Uterus (tissue), 4 donors: ENCODE measurements around the gene NDC1. TPM values are rescaled to one million over a fixed set of nuclear protein-coding genes. Genes with fewer than 3 reads are reported as not detected.

Experiments
- DNase-seq, 2 donors: peaks; one replicate each; pipeline ENCODE4 v3.0.0-alpha.2; 2019 to 2020
- H3K27ac ChIP-seq, 2 donors: fragments of 200-600 bp; sonication (generic); 1 replicate in 1 of 2; 2 replicates in 1 of 2; pipeline ENCODE4 v1.5.1; 2016 to 2018
- H3K27me3 ChIP-seq, 2 donors: fragments of 200-600 bp; sonication (generic); one replicate each; pipeline ENCODE4 v1.5.1; 2018 to 2019; ENCODE audit warnings: control low read depth in 1 of 2
- H3K36me3 ChIP-seq, 2 donors: fragments of 200-600 bp; sonication (generic); one replicate each; pipeline ENCODE4 v1.5.1; 2019; ENCODE audit warnings: control low read depth in 1 of 2
- H3K4me1 ChIP-seq, 2 donors: fragments of 200-600 bp; sonication (generic); one replicate each; pipeline ENCODE4 v1.5.1; 2018 to 2019; ENCODE audit warnings: control low read depth in 1 of 2
- H3K4me3 ChIP-seq, 2 donors: fragments of 200-600 bp; sonication (generic); 1 replicate in 1 of 2; 2 replicates in 1 of 2; pipeline ENCODE4 v1.5.1; 2018 to 2019; ENCODE audit warnings: mild to moderate bottlenecking in 1 of 2
- H3K9me3 ChIP-seq, 2 donors: fragments of 200-600 bp; sonication (generic); one replicate each; pipeline ENCODE4 v1.5.1; 2019; ENCODE audit warnings: control low read depth in 1 of 2
- POLR2A ChIP-seq, 2 donors: fragments of 450-650 bp; IDR thresholded peaks; one replicate each; pipeline ENCODE4 v1.6.1; 2016; ENCODE audit warnings: antibody characterized with exemption in 2 of 2, mild to moderate bottlenecking in 1 of 2, moderate library complexity in 1 of 2
- intact Hi-C: fragments of 100-400 bp; cut with DNase I; formaldehyde crosslinking; loops from one replicate; pipeline ENCODE4 v1.15.1; 2023; ENCODE audit warnings: low total_unique reads
- total RNA-seq, 4 donors: library from RNA; depleted of rRNA in 3 of 4; stranded (reverse); fragments of >200 nt in 3 of 4; gene quantifications; one replicate each; pipeline versions ENCODE4 v1.1.0 to v1.2.4, GENCODE V29; 2014 to 2023
- TF ChIP-seq, protein P1 (sequence below), 4 experiments: fragments of 200-600 bp in 2 of 4; fragments of 450-650 bp in 2 of 4; sonication (generic) in 2 of 4; IDR thresholded peaks; one replicate each; pipeline ENCODE4 v1.5.1; 2016 to 2019; ENCODE audit warnings: antibody characterized with exemption in 4 of 4, mild to moderate bottlenecking in 2 of 4, moderate library complexity in 1 of 4
- donor health status: DM: yes; HTN: yes; CAD: no.

NDC1 gene
- total RNA-seq, 4 donors from 2014 or later = 6.1 to 41.8 (median 16.8) TPM

DNA sequence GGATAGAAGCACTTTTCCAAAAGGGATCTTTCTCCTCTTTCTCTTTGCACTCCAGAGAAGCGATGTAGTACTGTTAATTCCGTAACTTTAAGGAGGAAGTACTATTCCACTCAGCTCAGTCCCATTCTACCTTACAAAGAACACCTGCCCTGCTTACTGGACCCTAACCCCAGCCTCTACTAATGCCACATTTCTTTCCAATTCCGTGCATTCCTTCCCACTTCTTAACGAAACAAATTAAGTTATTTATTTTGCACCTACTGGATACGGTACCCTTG, 511 bp downstream of the NDC1 start:
- H3K9me3 ChIP-seq = peaks cover 0 to 3% of the 10 kb centered on the region in 2 donors
- TF ChIP-seq, protein P1, sequence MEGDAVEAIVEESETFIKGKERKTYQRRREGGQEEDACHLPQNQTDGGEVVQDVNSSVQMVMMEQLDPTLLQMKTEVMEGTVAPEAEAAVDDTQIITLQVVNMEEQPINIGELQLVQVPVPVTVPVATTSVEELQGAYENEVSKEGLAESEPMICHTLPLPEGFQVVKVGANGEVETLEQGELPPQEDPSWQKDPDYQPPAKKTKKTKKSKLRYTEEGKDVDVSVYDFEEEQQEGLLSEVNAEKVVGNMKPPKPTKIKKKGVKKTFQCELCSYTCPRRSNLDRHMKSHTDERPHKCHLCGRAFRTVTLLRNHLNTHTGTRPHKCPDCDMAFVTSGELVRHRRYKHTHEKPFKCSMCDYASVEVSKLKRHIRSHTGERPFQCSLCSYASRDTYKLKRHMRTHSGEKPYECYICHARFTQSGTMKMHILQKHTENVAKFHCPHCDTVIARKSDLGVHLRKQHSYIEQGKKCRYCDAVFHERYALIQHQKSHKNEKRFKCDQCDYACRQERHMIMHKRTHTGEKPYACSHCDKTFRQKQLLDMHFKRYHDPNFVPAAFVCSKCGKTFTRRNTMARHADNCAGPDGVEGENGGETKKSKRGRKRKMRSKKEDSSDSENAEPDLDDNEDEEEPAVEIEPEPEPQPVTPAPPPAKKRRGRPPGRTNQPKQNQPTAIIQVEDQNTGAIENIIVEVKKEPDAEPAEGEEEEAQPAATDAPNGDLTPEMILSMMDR (IDR thresholded peaks at IDR 0.05) = no peak
- TF ChIP-seq POLR2A (IDR thresholded peaks at IDR 0.05) = no peak
- intact Hi-C loops = no loop called here
- peak overlapping the region; percentile 87 to 91 for H3K27ac ChIP-seq
- H3K27me3 ChIP-seq = no peaks in the 10 kb centered on the region
- no peaks in the 10 kb centered on the region for H3K4me1 ChIP-seq
- peak overlapping the region; percentile 53 to 97 for H3K4me3 ChIP-seq
- DNase-seq = no peak
- H3K36me3 ChIP-seq = no peaks in the 10 kb centered on the region

DNA sequence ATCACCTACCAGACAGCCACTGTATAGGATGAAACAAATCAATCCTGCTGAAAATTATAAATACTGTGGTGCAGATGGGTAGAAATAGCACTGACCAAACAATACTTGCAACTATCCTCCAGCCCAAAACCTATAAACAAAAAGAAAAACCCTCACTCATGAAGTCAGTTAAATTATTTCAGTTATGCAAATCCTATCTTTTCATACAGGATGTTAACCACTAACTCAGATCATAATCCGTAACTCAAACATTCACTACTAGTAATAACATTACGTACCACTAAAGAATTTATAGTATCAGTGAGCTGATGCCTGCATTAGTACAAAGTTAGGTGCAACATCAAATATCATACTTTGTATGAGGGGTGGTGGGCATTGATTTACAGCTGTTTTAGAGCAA, 2.6 kb downstream of the NDC1 start:
- no peak for DNase-seq
- Histone ChIP-seq H3K4me3 (no peak overlapping the region), H3K27me3 (no peaks in the 10 kb centered on the region), H3K4me1 (no peaks in the 10 kb centered on the region), H3K9me3 (no peaks in the 10 kb centered on the region), H3K36me3 (no peaks in the 10 kb centered on the region), H3K27ac (no peak overlapping the region)
- intact Hi-C loops = no loop called here
- TF ChIP-seq POLR2A (IDR thresholded peaks at IDR 0.05) = no peak
- TF ChIP-seq, protein P1 (IDR thresholded peaks at IDR 0.05) = no peak

DNA sequence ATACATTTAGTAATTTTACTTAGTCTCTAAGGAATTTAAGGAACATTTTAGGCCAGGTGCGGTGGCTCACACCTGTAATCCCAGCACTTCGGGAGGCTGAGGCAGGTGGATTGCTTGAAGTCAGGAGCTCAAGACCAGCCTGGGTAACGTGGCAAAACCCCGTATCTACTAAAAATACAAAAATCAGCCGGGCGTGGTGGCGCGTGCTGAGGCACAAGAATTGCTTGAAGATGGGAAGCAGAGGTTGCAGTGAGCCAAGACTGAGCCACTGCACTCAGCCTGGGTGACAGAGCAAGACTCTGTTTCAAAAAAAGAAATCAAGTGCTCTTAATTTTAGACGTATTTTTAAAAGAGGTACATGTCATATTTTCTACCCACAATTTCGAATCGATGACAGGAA, 3.3 kb downstream of the NDC1 start:
- DNase-seq = no peak
- TF ChIP-seq POLR2A (IDR thresholded peaks at IDR 0.05) = no peak
- TF ChIP-seq, protein P1 (IDR thresholded peaks at IDR 0.05) = no peak
- Histone ChIP-seq H3K36me3 (no peaks in the 10 kb centered on the region), H3K4me1 (no peaks in the 10 kb centered on the region), H3K27me3 (no peaks in the 10 kb centered on the region), H3K9me3 (no peaks in the 10 kb centered on the region), H3K4me3 (no peak overlapping the region), H3K27ac (no peak overlapping the region)
- intact Hi-C loops = no loop called here

DNA sequence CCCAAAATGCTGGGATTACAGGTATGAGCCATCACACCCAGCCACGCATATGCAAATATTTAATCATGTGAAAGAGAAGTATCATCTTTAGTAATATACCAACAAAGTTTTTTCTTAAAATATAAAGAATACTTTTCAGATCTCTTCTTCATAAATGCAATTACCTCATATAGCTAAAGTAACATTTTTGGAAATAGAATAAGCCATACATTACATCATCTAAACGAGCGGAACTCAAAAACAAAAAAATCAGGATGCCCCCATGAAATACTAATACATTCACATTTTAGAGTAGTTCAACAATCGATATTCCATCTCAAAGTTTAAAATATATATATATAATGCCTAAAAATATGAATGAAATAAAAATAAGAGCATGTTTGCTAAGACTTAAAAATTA, 4.7 kb downstream of the NDC1 start:
- intact Hi-C loops = no loop called here
- Histone ChIP-seq H3K27ac (no peak overlapping the region), H3K9me3 (no peaks in the 10 kb centered on the region), H3K4me1 (no peaks in the 10 kb centered on the region), H3K27me3 (no peaks in the 10 kb centered on the region), H3K4me3 (no peak overlapping the region), H3K36me3 (no peaks in the 10 kb centered on the region)
- no peak for DNase-seq
- TF ChIP-seq POLR2A (IDR thresholded peaks at IDR 0.05) = no peak
- TF ChIP-seq, protein P1 (IDR thresholded peaks at IDR 0.05) = no peak

DNA sequence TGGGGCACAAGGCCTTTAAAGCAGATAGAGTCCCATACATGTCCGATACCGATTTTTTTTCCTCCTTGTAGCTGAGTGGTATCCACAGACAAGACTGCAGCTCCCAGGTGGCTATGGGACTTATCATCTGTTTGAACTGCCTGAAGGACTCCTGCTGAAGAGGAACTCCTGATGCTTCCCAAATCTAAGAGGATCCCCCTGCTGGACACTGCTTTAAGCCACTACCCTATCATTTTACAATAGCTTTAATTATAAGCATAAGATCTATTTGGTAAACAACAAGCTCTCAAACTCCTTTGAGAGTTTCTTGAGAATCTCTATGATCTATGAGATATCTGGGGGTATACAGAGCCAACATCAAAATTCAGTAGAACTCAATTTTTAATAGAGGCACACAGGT, 11.7 kb downstream of the NDC1 start:
- Histone ChIP-seq H3K4me1 (no peaks in the 10 kb centered on the region), H3K27me3 (no peaks in the 10 kb centered on the region), H3K36me3 (no peaks in the 10 kb centered on the region), H3K9me3 (no peaks in the 10 kb centered on the region), H3K4me3 (no peak overlapping the region), H3K27ac (no peak overlapping the region)
- TF ChIP-seq, protein P1 (IDR thresholded peaks at IDR 0.05) = no peak
- no peak for TF ChIP-seq POLR2A (IDR thresholded peaks at IDR 0.05)
- DNase-seq = no peak
- intact Hi-C loops = no loop called here
